Inferior parietal cortex (tissue), 1 donor: Measurements from ENCODE around the gene TRNAU1AP.

Source experiments
- DNase-seq: peaks from one replicate; pipeline ENCODE4 v3.0.0-alpha.2; 2016; ENCODE audit errors: extremely low spot score

TRNAU1AP gene

GRCh38 chr1:28604962-28605361 is 52.1 kb downstream of the TRNAU1AP start:
- no peak for DNase-seq

GRCh38 chr1:28606771-28607170 is 53.9 kb downstream of the TRNAU1AP start:
- DNase-seq = no peak

- DNase-seq = no peak
Observed at GRCh38 chr1:28613175-28613574, 60.3 kb downstream of the TRNAU1AP start.
